Uterus (tissue), 4 donors: ENCODE results near the gene GCK. TPM values are rescaled to one million over a fixed set of nuclear protein-coding genes. Genes with fewer than 3 reads are reported as not detected.

Source experiments
- DNase-seq, 2 donors: peaks; one replicate each; pipeline ENCODE4 v3.0.0-alpha.2; 2019 to 2020
- H3K27ac ChIP-seq, 2 donors: fragments of 200-600 bp; sonication (generic); 1 replicate in 1 of 2; 2 replicates in 1 of 2; pipeline ENCODE4 v1.5.1; 2016 to 2018
- H3K27me3 ChIP-seq, 2 donors: fragments of 200-600 bp; sonication (generic); one replicate each; pipeline ENCODE4 v1.5.1; 2018 to 2019; ENCODE audit warnings: control low read depth in 1 of 2
- H3K36me3 ChIP-seq, 2 donors: fragments of 200-600 bp; sonication (generic); one replicate each; pipeline ENCODE4 v1.5.1; 2019; ENCODE audit warnings: control low read depth in 1 of 2
- H3K4me1 ChIP-seq, 2 donors: fragments of 200-600 bp; sonication (generic); one replicate each; pipeline ENCODE4 v1.5.1; 2018 to 2019; ENCODE audit warnings: control low read depth in 1 of 2
- H3K4me3 ChIP-seq, 2 donors: fragments of 200-600 bp; sonication (generic); 1 replicate in 1 of 2; 2 replicates in 1 of 2; pipeline ENCODE4 v1.5.1; 2018 to 2019; ENCODE audit warnings: mild to moderate bottlenecking in 1 of 2
- H3K9me3 ChIP-seq, 2 donors: fragments of 200-600 bp; sonication (generic); one replicate each; pipeline ENCODE4 v1.5.1; 2019; ENCODE audit warnings: control low read depth in 1 of 2
- CTCF ChIP-seq, 4 experiments: fragments of 200-600 bp in 2 of 4; fragments of 450-650 bp in 2 of 4; sonication (generic) in 2 of 4; IDR thresholded peaks; one replicate each; pipeline ENCODE4 v1.5.1; 2016 to 2019; ENCODE audit warnings: antibody characterized with exemption in 4 of 4, mild to moderate bottlenecking in 2 of 4, moderate library complexity in 1 of 4
- POLR2A ChIP-seq, 2 donors: fragments of 450-650 bp; IDR thresholded peaks; one replicate each; pipeline ENCODE4 v1.6.1; 2016; ENCODE audit warnings: antibody characterized with exemption in 2 of 2, mild to moderate bottlenecking in 1 of 2, moderate library complexity in 1 of 2
- intact Hi-C: fragments of 100-400 bp; cut with DNase I; formaldehyde crosslinking; loops from one replicate; pipeline ENCODE4 v1.15.1; 2023; ENCODE audit warnings: low total_unique reads
- total RNA-seq, 4 donors: library from RNA; depleted of rRNA in 3 of 4; stranded (reverse); fragments of >200 nt in 3 of 4; gene quantifications; one replicate each; pipeline versions ENCODE4 v1.1.0 to v1.2.4, GENCODE V29; 2014 to 2023
- donor health status: DM: yes; HTN: yes; CAD: no.

GCK gene
- total RNA-seq, 4 donors from 2014 or later: 0.29 to 2.6 (median 1.8) TPM; not detected in 1

GRCh38 chr7:44163591-44163990 lies 25.6 kb downstream of the GCK start:
- Histone ChIP-seq H3K36me3 (no peaks in the 10 kb centered on the region), H3K27ac (no peak overlapping the region), H3K4me1 (no peaks in the 10 kb centered on the region), H3K27me3 (no peaks in the 10 kb centered on the region), H3K9me3 (no peaks in the 10 kb centered on the region), H3K4me3 (no peak overlapping the region)
- no peak for DNase-seq
- TF ChIP-seq POLR2A (IDR thresholded peaks at IDR 0.05) (no peak), CTCF (IDR thresholded peaks at IDR 0.05) (no peak)
- intact Hi-C loops: no loop called here

GRCh38 chr7:44162785-44163395 lies 26.3 kb downstream of the GCK start:
- Histone ChIP-seq H3K4me1 (no peaks in the 10 kb centered on the region), H3K27ac (no peak overlapping the region), H3K36me3 (no peaks in the 10 kb centered on the region), H3K4me3 (no peak overlapping the region), H3K27me3 (no peaks in the 10 kb centered on the region), H3K9me3 (no peaks in the 10 kb centered on the region)
- DNase-seq: no peak
- TF ChIP-seq POLR2A (IDR thresholded peaks at IDR 0.05) (no peak), CTCF (IDR thresholded peaks at IDR 0.05) (no peak)
- intact Hi-C loops: no loop called here

- TF ChIP-seq CTCF (IDR thresholded peaks at IDR 0.05) (no peak), POLR2A (IDR thresholded peaks at IDR 0.05) (no peak)
- intact Hi-C loops: no loop called here
- no peak overlapping the region for H3K4me3 ChIP-seq
- no peak for DNase-seq
- H3K27me3 ChIP-seq: no peaks in the 10 kb centered on the region
- no peaks in the 10 kb centered on the region for H3K9me3 ChIP-seq
- H3K36me3 ChIP-seq: no peaks in the 10 kb centered on the region
- H3K27ac ChIP-seq: no peak overlapping the region
- no peaks in the 10 kb centered on the region for H3K4me1 ChIP-seq
Observed at GRCh38 chr7:44162179-44162578, 27.1 kb downstream of the GCK start.

- Histone ChIP-seq H3K4me3 (no peak overlapping the region), H3K9me3 (no peaks in the 10 kb centered on the region), H3K27ac (no peak overlapping the region), H3K27me3 (no peaks in the 10 kb centered on the region), H3K4me1 (no peaks in the 10 kb centered on the region), H3K36me3 (no peaks in the 10 kb centered on the region)
- no peak for DNase-seq
- no peak for TF ChIP-seq CTCF (IDR thresholded peaks at IDR 0.05)
- TF ChIP-seq POLR2A (IDR thresholded peaks at IDR 0.05): no peak
- intact Hi-C loops: no loop called here
Observed at GRCh38 chr7:44161371-44161770, 27.9 kb downstream of the GCK start.

GRCh38 chr7:44159824-44160630 lies 29.2 kb downstream of the GCK start:
- DNase-seq: no peak
- no peaks in the 10 kb centered on the region for H3K27me3 ChIP-seq
- no peak for TF ChIP-seq CTCF (IDR thresholded peaks at IDR 0.05)
- TF ChIP-seq POLR2A (IDR thresholded peaks at IDR 0.05): no peak
- no peaks in the 10 kb centered on the region for H3K36me3 ChIP-seq
- intact Hi-C loops: no loop called here
- H3K27ac ChIP-seq: no peak overlapping the region
- H3K4me3 ChIP-seq: no peak overlapping the region
- H3K9me3 ChIP-seq: no peaks in the 10 kb centered on the region
- H3K4me1 ChIP-seq: no peaks in the 10 kb centered on the region
